H1 (cell line): ENCODE measurements around the gene EML1. TPM values are rescaled to one million over a fixed set of nuclear protein-coding genes. Genes with fewer than 3 reads are reported as not detected.

Experiments
- CTCF ChIA-PET: fragments of 300-600 bp; sonication (Branson Sonifier 250); formaldehyde crosslinking; loops from one replicate; lab custom pipeline; 2021; ENCODE audit not compliant: partially characterized antibody; lab: Charles Lee
- POLR2A ChIA-PET: fragments of 300-600 bp; sonication (Branson Sonifier 250); formaldehyde crosslinking; loops from one replicate; lab custom pipeline; 2021; ENCODE audit warnings: inconsistent platforms; ENCODE audit not compliant: partially characterized antibody; lab: Charles Lee
- DNase-seq, 2 experiments: peaks; one replicate each; pipeline versions ENCODE4 v3.0.0 to v3.0.0-alpha.2; 2010 to 2022; ENCODE audit warnings: low spot score in 2 of 2, low read depth in 1 of 2, mixed read lengths in 1 of 2
- FAIRE-seq: peaks from 2 replicates; lab custom pipeline; 2011; peaks lifted over from hg19 to GRCh38; lab: Jason Lieb, UNC
- H2AFZ ChIP-seq: 2 replicates; pipeline ENCODE4 v1.8.1; 2012; ENCODE audit warnings: low read length, inconsistent platforms
- H2AK5ac ChIP-seq: 2 replicates; pipeline ENCODE4 v1.6.1; 2013; ENCODE audit warnings: low read depth, low read length
- H2BK120ac ChIP-seq: replicated peaks from 2 replicates; pipeline ENCODE3; 2013; ENCODE audit warnings: low read depth, low read length, inconsistent platforms
- H2BK12ac ChIP-seq: 2 replicates; pipeline ENCODE4 v1.6.1; 2013; ENCODE audit warnings: low read depth, low read length
- H2BK15ac ChIP-seq: 2 replicates; pipeline ENCODE4 v1.6.1; 2013; ENCODE audit warnings: low read length
- H2BK20ac ChIP-seq: 2 replicates; pipeline ENCODE4 v1.6.1; 2013; ENCODE audit warnings: low read length
- H2BK5ac ChIP-seq: 2 replicates; pipeline ENCODE4 v1.6.1; 2013; ENCODE audit warnings: low read depth, low read length
- H3K14ac ChIP-seq: 2 replicates; pipeline ENCODE4 v1.6.1; 2013; ENCODE audit warnings: inconsistent platforms; ENCODE audit not compliant: insufficient read length
- H3K18ac ChIP-seq: 2 replicates; pipeline ENCODE4 v1.6.1; 2013; ENCODE audit warnings: low read length; ENCODE audit errors: extremely low read depth
- H3K23ac ChIP-seq: 2 replicates; pipeline ENCODE4 v1.6.1; 2013; ENCODE audit warnings: inconsistent platforms; ENCODE audit not compliant: insufficient read length
- H3K23me2 ChIP-seq: 2 replicates; pipeline ENCODE4 v1.6.1; 2013; ENCODE audit warnings: low read depth, low read length
- H3K27ac ChIP-seq: 2 replicates; pipeline ENCODE4 v1.6.1; 2011; ENCODE audit warnings: low read depth, low read length, inconsistent platforms
- H3K27me3 ChIP-seq, 4 experiments: replicated peaks in 1 of 4; 1 replicate in 1 of 4; 2 replicates in 3 of 4; pipeline versions ENCODE4 v1.6.1 to v1.8.1; 2011 to 2013; ENCODE audit warnings: low read length in 3 of 4, mild to moderate bottlenecking in 3 of 4, inconsistent platforms in 2 of 4, mixed read lengths in 2 of 4, moderate library complexity in 1 of 4; ENCODE audit not compliant: control insufficient read depth in 3 of 4, insufficient read depth in 3 of 4; ENCODE audit errors: extremely low read depth in 1 of 4
- H3K36me3 ChIP-seq, 4 experiments: 2 replicates each; pipeline versions ENCODE4 v1.6.1 to v1.8.1; 2011 to 2013; ENCODE audit warnings: mild to moderate bottlenecking in 4 of 4, low read length in 3 of 4, moderate library complexity in 2 of 4, control low read depth in 1 of 4, inconsistent platforms in 1 of 4; ENCODE audit not compliant: insufficient read depth in 4 of 4, control insufficient read depth in 2 of 4
- H3K4ac ChIP-seq: replicated peaks from 2 replicates; pipeline ENCODE3; 2013; ENCODE audit warnings: low read length, low read depth, mixed read lengths, inconsistent platforms; ENCODE audit not compliant: insufficient read length
- H3K4me1 ChIP-seq, 4 experiments: replicated peaks in 1 of 4; 1 replicate in 1 of 4; 2 replicates in 3 of 4; pipeline versions ENCODE4 v1.6.1 to v1.8.1; 2011 to 2013; ENCODE audit warnings: low read length in 3 of 4, inconsistent platforms in 2 of 4, mixed read lengths in 1 of 4; ENCODE audit not compliant: insufficient read depth in 4 of 4, control insufficient read depth in 3 of 4
- H3K4me2 ChIP-seq, 2 experiments: 2 replicates each; pipeline versions ENCODE4 v1.6.1 to v1.8.1; 2011 to 2013; ENCODE audit warnings: low read depth in 2 of 2, low read length in 2 of 2, control low read depth in 1 of 2, inconsistent platforms in 1 of 2, mild to moderate bottlenecking in 1 of 2; ENCODE audit not compliant: insufficient read depth in 1 of 2
- H3K4me3 ChIP-seq, 4 experiments: fragments of 200-600, 300-600 bp in 1 of 4; sonication (generic), shearing (Covaris generic), sonication (Bioruptor Twin) in 1 of 4; 2 replicates each; pipeline versions ENCODE4 v1.5.1 to v1.8.1; 2011 to 2016; ENCODE audit warnings: low read length in 4 of 4, low read depth in 3 of 4, control low read depth in 2 of 4, inconsistent platforms in 2 of 4, mild to moderate bottlenecking in 2 of 4, mixed read lengths in 1 of 4, moderate library complexity in 1 of 4; ENCODE audit not compliant: insufficient read depth in 2 of 4; ENCODE audit errors: extremely low read depth in 1 of 4
- H3K56ac ChIP-seq: replicated peaks from 2 replicates; pipeline ENCODE3; 2013; ENCODE audit warnings: low read depth, mild to moderate bottlenecking, mixed read lengths, low read length, inconsistent platforms; ENCODE audit not compliant: insufficient read length
- H3K79me1 ChIP-seq: 2 replicates; pipeline ENCODE4 v1.6.1; 2013; ENCODE audit warnings: low read depth, low read length, control low read depth
- H3K79me2 ChIP-seq, 2 experiments: 2 replicates each; pipeline versions ENCODE4 v1.6.1 to v1.8.1; 2012 to 2013; ENCODE audit warnings: low read length in 2 of 2, mild to moderate bottlenecking in 2 of 2, inconsistent platforms in 1 of 2; ENCODE audit not compliant: insufficient read depth in 2 of 2, control insufficient read depth in 1 of 2
- H3K9ac ChIP-seq, 4 experiments: replicated peaks in 1 of 4; 1 replicate in 1 of 4; 2 replicates in 3 of 4; pipeline versions ENCODE4 v1.6.1 to v1.8.1; 2011 to 2013; ENCODE audit warnings: low read depth in 3 of 4, low read length in 3 of 4, control low read depth in 2 of 4, mild to moderate bottlenecking in 2 of 4, moderate library complexity in 2 of 4, inconsistent platforms in 1 of 4; ENCODE audit errors: extremely low read depth in 1 of 4
- H3K9me3 ChIP-seq, 2 experiments: 2 replicates each; pipeline versions ENCODE4 v1.6.1 to v1.8.1; 2012 to 2013; ENCODE audit warnings: mild to moderate bottlenecking in 2 of 2, moderate library complexity in 2 of 2, control low read depth in 1 of 2, inconsistent platforms in 1 of 2, low read depth in 1 of 2, low read length in 1 of 2, mixed read lengths in 1 of 2; ENCODE audit not compliant: insufficient read depth in 2 of 2
- H4K20me1 ChIP-seq, 2 experiments: replicated peaks in 1 of 2; 2 replicates each; pipeline versions ENCODE3 to v1.8.1; 2011 to 2013; ENCODE audit warnings: inconsistent platforms in 2 of 2, low read length in 2 of 2, mild to moderate bottlenecking in 1 of 2; ENCODE audit not compliant: insufficient read depth in 2 of 2, control insufficient read depth in 1 of 2
- H4K5ac ChIP-seq: 2 replicates; pipeline ENCODE4 v1.6.1; 2013; ENCODE audit warnings: low read length, low read depth, mixed read lengths, inconsistent platforms; ENCODE audit not compliant: insufficient read length
- H4K8ac ChIP-seq: 2 replicates; pipeline ENCODE4 v1.8.0; 2013; ENCODE audit warnings: mild to moderate bottlenecking, moderate library complexity, low read length, inconsistent platforms; ENCODE audit not compliant: insufficient read depth; ENCODE audit errors: extremely low read depth
- H4K91ac ChIP-seq: replicated peaks from 2 replicates; pipeline ENCODE3; 2013; ENCODE audit warnings: low read length, mixed read lengths, inconsistent platforms; ENCODE audit not compliant: insufficient read length
- BACH1 ChIP-seq: IDR thresholded peaks from 2 replicates; pipeline ENCODE4 v1.6.1; 2012; ENCODE audit warnings: low read length, improper control_type of control experiment
- CHD1 ChIP-seq: IDR thresholded peaks from 2 replicates; pipeline ENCODE4 v1.6.1; 2012; ENCODE audit warnings: low read depth, low read length, improper control_type of control experiment
- EP300 ChIP-seq, 2 experiments: IDR thresholded peaks; 1 replicate in 1 of 2; 2 replicates in 1 of 2; pipeline ENCODE4 v1.6.1; 2011 to 2012; ENCODE audit warnings: low read depth in 2 of 2, low read length in 2 of 2, mild to moderate bottlenecking in 2 of 2, borderline replicate concordance in 1 of 2, inconsistent platforms in 1 of 2, moderate library complexity in 1 of 2
- EZH2 ChIP-seq: fragments of 200-600 bp; sonication (generic); IDR thresholded peaks from 2 replicates; pipeline ENCODE4 v1.7.1; 2012; ENCODE audit warnings: low read depth, mild to moderate bottlenecking, moderate library complexity, low read length, inconsistent platforms; ENCODE audit not compliant: severe bottlenecking
- GTF2F1 ChIP-seq: IDR thresholded peaks from 2 replicates; pipeline ENCODE4 v1.6.1; 2012; ENCODE audit warnings: low read depth, low read length, improper control_type of control experiment, borderline replicate concordance
- HDAC2 ChIP-seq, 2 experiments: fragments of 300-600 bp in 1 of 2; sonication (generic) in 1 of 2; IDR thresholded peaks; 2 replicates each; pipeline ENCODE4 v1.6.1; 2011 to 2012; ENCODE audit warnings: low read depth in 2 of 2, low read length in 2 of 2, mild to moderate bottlenecking in 2 of 2, moderate library complexity in 2 of 2, borderline replicate concordance in 1 of 2, inconsistent platforms in 1 of 2
- HDAC6 ChIP-seq: IDR thresholded peaks from one replicate; pipeline ENCODE4 v1.7.1; 2012; ENCODE audit warnings: low read depth, mild to moderate bottlenecking, inconsistent platforms, low read length, moderate library complexity
- KDM1A ChIP-seq: fragments of 200-600, 300-600 bp; sonication (generic); IDR thresholded peaks from 2 replicates; pipeline ENCODE4 v1.7.1; 2016; ENCODE audit warnings: mild to moderate bottlenecking, low read length, borderline replicate concordance
- SIRT6 ChIP-seq: IDR thresholded peaks from one replicate; pipeline ENCODE4 v1.7.1; 2012; ENCODE audit warnings: low read length, inconsistent platforms
- WGBS, 2 experiments: shearing (Covaris generic) in 1 of 2; methylation state at CpG; one replicate each; pipeline versions ENCODE4 v1.1.6 to v1.1.7; 2013 to 2015; ENCODE audit warnings: low lambda C conversion rate in 2 of 2, mixed read lengths in 2 of 2, inconsistent platforms in 1 of 2, low coverage in 1 of 2, missing lambda C conversion rate in 1 of 2; ENCODE audit not compliant: insufficient replicate concordance in 2 of 2, insufficient coverage in 1 of 2, insufficient read length in 1 of 2; ENCODE audit errors: extremely low coverage in 1 of 2, missing lambda C conversion rate in 1 of 2; 5-methylcytosine and 5-hydroxymethylcytosine counted together
- polyA plus RNA-seq, 7 experiments: library from polyadenylated mRNA; depleted of rRNA in 3 of 7; stranded (reverse) in 5 of 7; unstranded in 2 of 7; fragments of >200 nt in 5 of 7; fragments of 200-250 nt in 2 of 7; gene quantifications; 1 replicate in 5 of 7; 2 replicates in 1 of 7; 4 replicates in 1 of 7; pipeline versions ENCODE4 v1.2.1 to v1.2.3, GENCODE V29; 2011 to 2013; ENCODE audit warnings: missing spikeins in 2 of 7, mixed read lengths in 2 of 7
- total RNA-seq: library from RNA; stranded (reverse); fragmentation: NEBNext Ultra II Directional; extraction: Animal tissue kit (Norgen Biotek cat#: 25700); gene quantifications from 2 replicates; pipeline ENCODE4 v1.2.1, GENCODE V29; 2021

The EML1 gene
- total and polyA plus RNA-seq, 2 of the 8 experiments (the other 6 are each of a cell fraction or from before 2014, with no cell fraction given) = 11.1 to 24.7 TPM

- Histone ChIP-seq H2BK20ac (no peak overlapping the region), H3K4me1 (no peaks in the 10 kb centered on the region; a peak in 1 of 7 replicates), H2BK12ac (no peak overlapping the region), H3K14ac (no peak overlapping the region), H3K27ac (no peak overlapping the region), H3K4me3 (no peak overlapping the region), H2BK15ac (no peak overlapping the region), H2AK5ac (no peak overlapping the region), H3K23ac (no peak overlapping the region), H4K8ac (no peak overlapping the region), H4K20me1 (peaks cover 2 to 5% of the 10 kb centered on the region in 2 experiments), H3K79me2 (peaks cover 0 to 5% of the 10 kb centered on the region in 2 experiments; a peak in 1 of 4 replicates), H3K9ac (no peak overlapping the region), H3K36me3 (no peaks in the 10 kb centered on the region), H2BK5ac (no peak overlapping the region), H3K27me3 (no peaks in the 10 kb centered on the region), H2BK120ac (no peak overlapping the region), H3K23me2 (no peaks in the 10 kb centered on the region), H3K4me2 (no peak overlapping the region)
- WGBS, 2 experiments = 96% methylated on average over 9 of the region's 9 CpGs; no CpG with 5 or more reads in 1 of the 2 experiments
- DNase-seq (no peak), FAIRE-seq (no peak)
- CTCF ChIA-PET = interaction anchor here (0.6 to 2.8 kb wide), 7 partner anchors 8 to 135 kb away, joined by 3 to 14 read pairs (median 4); no protein-coding TSS in a partner anchor
- TF ChIP-seq HDAC2 (IDR thresholded peaks at IDR 0.05; ENCODE audit: borderline replicate concordance in 1 of 2, low read depth in 2 of 2, low read length in 2 of 2) (no peak), GTF2F1 (no peak), SIRT6 (no peak), KDM1A (no peak), CHD1 (no peak), EP300 (IDR thresholded peaks at IDR 0.05; ENCODE audit: borderline replicate concordance in 1 of 2, low read depth in 2 of 2, low read length in 2 of 2) (no peak), BACH1 (no peak), HDAC6 (no peak), EZH2 (no peak)
- TF ChIP-seq, all 59 proteins: peak for 0
- Histone ChIP-seq H4K5ac (no peak overlapping the region), H3K9me3 (no peaks in the 10 kb centered on the region), H3K18ac (no peak overlapping the region), H4K91ac (no peak overlapping the region), H3K79me1 (peaks cover 11% of the 10 kb centered on the region), H3K56ac (no peak overlapping the region), H2AFZ (no peak overlapping the region), H3K4ac (no peak overlapping the region)
- POLR2A ChIA-PET = no interaction called here
Observed at GRCh38 chr14:99812096-99812750, 19.0 kb downstream of the EML1 start.
